NB4 (cell line): ENCODE measurements around the gene SLC34A3.

Experiments
- POLR2A ChIP-seq: IDR thresholded peaks from 2 replicates; pipeline ENCODE4 v1.6.1; 2011; ENCODE audit warnings: mild to moderate bottlenecking; ENCODE audit not compliant: insufficient read length; ENCODE audit errors: extremely low read depth
- TF ChIP-seq, protein P1 (sequence below): IDR thresholded peaks from one replicate; pipeline ENCODE4 v1.5.1; 2012; ENCODE audit warnings: low read depth, low read length

GRCh38 chr9:137251490-137252268, 21.0 kb downstream of the SLC34A3 start:
- TF ChIP-seq, protein P1, sequence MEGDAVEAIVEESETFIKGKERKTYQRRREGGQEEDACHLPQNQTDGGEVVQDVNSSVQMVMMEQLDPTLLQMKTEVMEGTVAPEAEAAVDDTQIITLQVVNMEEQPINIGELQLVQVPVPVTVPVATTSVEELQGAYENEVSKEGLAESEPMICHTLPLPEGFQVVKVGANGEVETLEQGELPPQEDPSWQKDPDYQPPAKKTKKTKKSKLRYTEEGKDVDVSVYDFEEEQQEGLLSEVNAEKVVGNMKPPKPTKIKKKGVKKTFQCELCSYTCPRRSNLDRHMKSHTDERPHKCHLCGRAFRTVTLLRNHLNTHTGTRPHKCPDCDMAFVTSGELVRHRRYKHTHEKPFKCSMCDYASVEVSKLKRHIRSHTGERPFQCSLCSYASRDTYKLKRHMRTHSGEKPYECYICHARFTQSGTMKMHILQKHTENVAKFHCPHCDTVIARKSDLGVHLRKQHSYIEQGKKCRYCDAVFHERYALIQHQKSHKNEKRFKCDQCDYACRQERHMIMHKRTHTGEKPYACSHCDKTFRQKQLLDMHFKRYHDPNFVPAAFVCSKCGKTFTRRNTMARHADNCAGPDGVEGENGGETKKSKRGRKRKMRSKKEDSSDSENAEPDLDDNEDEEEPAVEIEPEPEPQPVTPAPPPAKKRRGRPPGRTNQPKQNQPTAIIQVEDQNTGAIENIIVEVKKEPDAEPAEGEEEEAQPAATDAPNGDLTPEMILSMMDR = no peak
- no peak for TF ChIP-seq POLR2A
